Muscle layer of colon (tissue), 2 donors: ENCODE measurements around the gene KANK2.

Experiments used
- H3K27ac ChIP-seq: one replicate; pipeline ENCODE4 v1.7.0; 2013; ENCODE audit warnings: low read depth, mild to moderate bottlenecking, low read length, moderate library complexity
- H3K27me3 ChIP-seq, 2 donors: one replicate each; pipeline ENCODE4 v1.7.0; 2013; ENCODE audit warnings: low read length in 2 of 2, mild to moderate bottlenecking in 2 of 2; ENCODE audit not compliant: insufficient read depth in 2 of 2, control insufficient read depth in 1 of 2
- H3K36me3 ChIP-seq: one replicate; pipeline ENCODE4 v1.7.0; 2013; ENCODE audit warnings: mild to moderate bottlenecking, low read length; ENCODE audit not compliant: insufficient read depth
- H3K4me1 ChIP-seq: one replicate; pipeline ENCODE4 v1.7.0; 2013; ENCODE audit warnings: mild to moderate bottlenecking, low read length; ENCODE audit not compliant: insufficient read depth
- H3K4me3 ChIP-seq, 2 donors: one replicate each; pipeline ENCODE4 v1.7.0; 2013; ENCODE audit warnings: low read length in 2 of 2, low read depth in 1 of 2, mild to moderate bottlenecking in 1 of 2, moderate library complexity in 1 of 2
- H3K9ac ChIP-seq: one replicate; pipeline ENCODE4 v1.7.0; 2013; ENCODE audit warnings: low read length
- H3K9me3 ChIP-seq: one replicate; pipeline ENCODE4 v1.7.0; 2013; ENCODE audit warnings: mild to moderate bottlenecking, low read length
- donor health status: abdominal sarcoma.
- donor health status: Adenocarcinoma of cecum.

KANK2 gene

GRCh38 chr19:11197291-11198174, at the start of gene KANK2:
KANK2 (minus strand) TSS chr19:11197545; CDS start chr19:11194511, 3,034 bp downstream.
- no peaks in the 10 kb centered on the region for H3K27me3 ChIP-seq
- peaks cover 50% of the 10 kb centered on the region for H3K4me1 ChIP-seq
- peak within 1 kb of the TSS; percentile 97 for H3K27ac ChIP-seq
- peak within 1 kb of the TSS; percentile 90 for H3K9ac ChIP-seq
- H3K4me3 ChIP-seq = peak within 1 kb of the TSS; percentile 88 to 97
- no peaks in the 10 kb centered on the region for H3K9me3 ChIP-seq
- H3K36me3 ChIP-seq = peaks cover 26% of the 10 kb centered on the region

DNA sequence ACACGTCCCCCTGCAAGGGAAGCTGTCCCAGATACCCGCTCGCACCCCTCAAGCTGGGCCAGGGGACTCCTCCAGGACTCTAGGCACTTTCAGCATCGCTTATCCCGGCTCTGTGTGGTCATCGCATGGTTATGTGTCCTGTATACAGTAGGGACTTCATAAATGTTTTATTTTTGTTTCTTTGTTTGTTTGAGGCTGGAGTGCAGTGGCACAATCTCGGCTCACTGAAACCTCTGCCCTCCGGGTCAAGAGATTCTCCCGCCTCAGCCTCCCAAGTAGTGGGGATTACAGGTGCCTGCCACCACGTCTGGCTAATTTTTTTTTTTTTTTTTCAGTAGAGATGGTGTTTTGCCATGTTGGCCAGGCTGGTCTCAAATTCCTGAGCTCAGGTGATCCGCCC, 49.6 kb upstream of the KANK2 start:
- Histone ChIP-seq H3K4me1 (peaks cover 5% of the 10 kb centered on the region), H3K4me3 (no peak overlapping the region), H3K27me3 (no peaks in the 10 kb centered on the region), H3K9me3 (no peaks in the 10 kb centered on the region), H3K9ac (no peak overlapping the region), H3K27ac (no peak overlapping the region), H3K36me3 (peaks cover 22% of the 10 kb centered on the region)

DNA sequence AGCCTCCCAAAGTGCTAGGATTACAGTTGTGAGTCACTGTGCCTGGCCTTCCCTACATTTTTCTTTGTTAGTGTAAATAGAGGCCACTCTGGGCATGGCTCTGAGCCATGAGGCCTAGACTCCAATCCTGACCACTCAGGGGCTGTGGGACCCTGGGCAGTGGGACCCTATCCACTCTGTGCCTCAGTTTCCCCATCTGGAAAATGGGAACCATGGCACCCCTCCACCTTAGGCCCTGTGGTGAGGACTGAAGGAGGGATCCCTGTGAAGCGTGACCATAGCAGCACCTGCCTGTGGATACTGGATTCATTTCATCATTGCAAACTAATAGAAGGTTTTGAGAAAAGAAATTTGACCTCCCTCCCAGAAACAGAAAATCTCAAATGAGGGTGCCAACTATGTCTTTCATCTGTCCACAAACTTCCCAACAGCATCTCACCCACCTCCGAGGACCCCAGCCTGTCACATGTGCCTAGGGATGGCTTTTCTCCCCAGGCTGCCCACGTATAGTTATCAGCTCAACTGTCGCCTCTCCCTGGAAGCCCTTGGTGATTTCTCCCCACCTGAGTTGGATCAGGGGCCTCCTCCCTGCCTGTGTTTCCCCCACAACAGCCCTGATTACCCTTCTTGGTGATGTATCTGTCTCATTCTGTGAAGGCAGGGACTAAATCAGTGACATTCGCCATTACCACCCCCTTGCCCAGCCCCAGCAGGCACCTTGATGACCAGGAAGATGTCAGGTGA, 47.7 kb upstream of the KANK2 start:
- Histone ChIP-seq H3K4me1 (peaks cover 5% of the 10 kb centered on the region), H3K36me3 (peaks cover 13% of the 10 kb centered on the region)

DNA sequence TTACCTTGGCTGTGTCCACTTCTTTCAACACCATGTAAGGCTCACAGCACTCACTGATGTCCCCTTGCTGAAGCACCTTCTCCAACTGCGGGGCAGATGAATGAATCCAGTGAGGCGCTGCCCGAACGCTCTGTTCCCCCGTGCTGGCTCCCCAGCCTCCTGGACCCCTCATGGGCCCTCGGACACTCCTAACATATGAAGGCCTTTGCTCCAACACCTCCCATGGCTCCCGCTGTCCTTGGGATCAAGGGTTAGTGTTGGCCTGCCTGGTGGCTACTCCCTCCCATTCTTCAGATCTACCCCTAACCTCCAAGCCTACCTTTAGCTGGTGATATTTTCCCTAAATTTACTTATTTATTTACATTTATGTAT, 46.4 kb upstream of the KANK2 start:
- Histone ChIP-seq H3K9ac (no peak overlapping the region), H3K27me3 (no peaks in the 10 kb centered on the region), H3K4me3 (peak overlapping the region; percentile 32 to 47), H3K36me3 (peaks cover 11% of the 10 kb centered on the region), H3K4me1 (peaks cover 5% of the 10 kb centered on the region), H3K27ac (no peak overlapping the region), H3K9me3 (no peaks in the 10 kb centered on the region)

More for the DNA sequence above, 47.7 kb upstream of the KANK2 start:
- Histone ChIP-seq H3K27ac (no peak overlapping the region), H3K9ac (no peak overlapping the region), H3K27me3 (no peaks in the 10 kb centered on the region), H3K9me3 (no peaks in the 10 kb centered on the region), H3K4me3 (no peak overlapping the region)

- peaks cover 5% of the 10 kb centered on the region for H3K36me3 ChIP-seq
- H3K9ac ChIP-seq = no peak overlapping the region
- H3K27ac ChIP-seq = peak overlapping the region; percentile 14
- no peaks in the 10 kb centered on the region for H3K27me3 ChIP-seq
- H3K4me3 ChIP-seq = peak overlapping the region; percentile 32 to 47
- no peaks in the 10 kb centered on the region for H3K9me3 ChIP-seq
- peaks cover 5% of the 10 kb centered on the region for H3K4me1 ChIP-seq
Observed at GRCh38 chr19:11242864-11243797, 45.8 kb upstream of the KANK2 start.

- H3K27me3 ChIP-seq = no peaks in the 10 kb centered on the region
- no peaks in the 10 kb centered on the region for H3K36me3 ChIP-seq
- no peaks in the 10 kb centered on the region for H3K9me3 ChIP-seq
- no peak overlapping the region for H3K9ac ChIP-seq
- H3K4me1 ChIP-seq = peaks cover 5% of the 10 kb centered on the region
- H3K27ac ChIP-seq = no peak overlapping the region
- no peak overlapping the region for H3K4me3 ChIP-seq
Observed at GRCh38 chr19:11242025-11242424, 44.7 kb upstream of the KANK2 start.

- Histone ChIP-seq H3K4me1 (peaks cover 5% of the 10 kb centered on the region), H3K27me3 (no peaks in the 10 kb centered on the region), H3K9ac (no peak overlapping the region), H3K4me3 (no peak overlapping the region), H3K36me3 (no peaks in the 10 kb centered on the region), H3K9me3 (no peaks in the 10 kb centered on the region), H3K27ac (no peak overlapping the region)
Observed at GRCh38 chr19:11240008-11240444, 42.7 kb upstream of the KANK2 start.

GRCh38 chr19:11239377-11240000, 42.1 kb upstream of the KANK2 start, which contains the start of gene ANGPTL8:
ANGPTL8 (plus strand) TSS chr19:11239619; CDS start chr19:11239638, 19 bp downstream.
- Histone ChIP-seq H3K36me3 (no peaks in the 10 kb centered on the region), H3K4me1 (peaks cover 5% of the 10 kb centered on the region), H3K27me3 (no peaks in the 10 kb centered on the region), H3K9ac (no peak within 1 kb of the TSS), H3K27ac (no peak within 1 kb of the TSS), H3K9me3 (no peaks in the 10 kb centered on the region), H3K4me3 (no peak within 1 kb of the TSS)

GRCh38 chr19:11238781-11239376, 41.5 kb upstream of the KANK2 start:
- H3K9me3 ChIP-seq = no peaks in the 10 kb centered on the region
- H3K36me3 ChIP-seq = no peaks in the 10 kb centered on the region
- H3K4me3 ChIP-seq = no peak overlapping the region
- H3K27ac ChIP-seq = no peak overlapping the region
- H3K27me3 ChIP-seq = no peaks in the 10 kb centered on the region
- no peak overlapping the region for H3K9ac ChIP-seq
- peaks cover 5% of the 10 kb centered on the region for H3K4me1 ChIP-seq

DNA sequence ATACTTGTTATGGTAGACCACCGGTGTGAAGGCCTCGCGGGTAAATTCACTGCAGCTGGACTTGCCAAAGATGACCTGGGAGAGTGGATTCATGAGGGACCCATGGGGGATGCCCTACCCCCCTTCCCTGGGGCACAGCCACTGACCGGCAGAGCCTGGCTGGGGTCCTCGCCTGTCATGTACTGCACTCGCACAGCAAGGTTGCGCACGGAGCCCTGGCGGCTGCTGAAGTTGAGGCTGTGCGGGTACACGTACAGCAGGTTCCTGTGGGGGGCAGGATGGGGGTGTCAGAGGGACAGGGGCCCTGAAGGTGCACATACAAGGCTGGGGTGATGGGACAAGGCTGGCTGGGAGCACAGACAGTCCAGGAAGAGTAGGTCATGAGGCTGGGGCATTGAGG, 40.7 kb upstream of the KANK2 start:
- H3K9me3 ChIP-seq = no peaks in the 10 kb centered on the region
- H3K9ac ChIP-seq = no peak overlapping the region
- no peaks in the 10 kb centered on the region for H3K4me1 ChIP-seq
- H3K36me3 ChIP-seq = peaks cover 3% of the 10 kb centered on the region
- no peak overlapping the region for H3K4me3 ChIP-seq
- H3K27ac ChIP-seq = no peak overlapping the region
- no peaks in the 10 kb centered on the region for H3K27me3 ChIP-seq
